Transverse colon (tissue), 4 donors: ENCODE results near the gene ZFPL1.

Experiments
- POLR2A ChIP-seq: fragments of 450-650 bp; IDR thresholded peaks from one replicate; pipeline ENCODE4 v1.6.1; 2016; ENCODE audit warnings: antibody characterized with exemption, mild to moderate bottlenecking, moderate library complexity
- POLR2AphosphoS5 ChIP-seq, 3 donors: sonication (generic); formaldehyde crosslinking; IDR thresholded peaks; one replicate each; pipeline ENCODE4 v1.6.1; 2016; ENCODE audit warnings: antibody characterized with exemption in 3 of 3
- TF ChIP-seq, protein P1 (sequence below), 5 experiments: fragments of 200-600 bp in 3 of 5; fragments of 450-650 bp in 2 of 5; sonication (generic) in 3 of 5; IDR thresholded peaks; 1 replicate in 2 of 5; 2 replicates in 3 of 5; pipeline ENCODE4 v1.5.1; 2016 to 2017; ENCODE audit warnings: antibody characterized with exemption in 5 of 5, inconsistent platforms in 3 of 5, mild to moderate bottlenecking in 2 of 5, moderate library complexity in 1 of 5

DNA sequence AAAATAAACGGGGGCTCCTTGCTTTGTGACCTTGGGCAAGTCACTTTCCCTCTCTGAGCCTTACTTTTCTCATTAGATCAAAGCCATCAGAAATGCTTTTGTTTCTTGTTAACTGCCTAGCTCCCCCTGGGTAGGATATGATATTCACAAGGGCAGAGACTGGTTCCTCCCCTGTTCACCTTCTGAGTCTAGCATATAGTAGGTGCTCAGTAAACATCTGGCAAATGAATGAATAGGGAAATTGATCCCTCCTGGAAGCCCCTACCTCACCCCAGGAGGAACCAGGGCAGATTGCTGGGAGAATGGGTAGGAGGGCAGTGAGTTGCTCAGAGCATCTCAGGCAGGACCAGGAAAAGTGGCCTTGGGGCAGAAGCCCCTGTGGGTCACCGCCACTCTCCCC, 49.6 kb upstream of the ZFPL1 start:
- no peak for TF ChIP-seq POLR2A
- no peak for TF ChIP-seq POLR2AphosphoS5 (IDR thresholded peaks at IDR 0.05)
- TF ChIP-seq, protein P1, sequence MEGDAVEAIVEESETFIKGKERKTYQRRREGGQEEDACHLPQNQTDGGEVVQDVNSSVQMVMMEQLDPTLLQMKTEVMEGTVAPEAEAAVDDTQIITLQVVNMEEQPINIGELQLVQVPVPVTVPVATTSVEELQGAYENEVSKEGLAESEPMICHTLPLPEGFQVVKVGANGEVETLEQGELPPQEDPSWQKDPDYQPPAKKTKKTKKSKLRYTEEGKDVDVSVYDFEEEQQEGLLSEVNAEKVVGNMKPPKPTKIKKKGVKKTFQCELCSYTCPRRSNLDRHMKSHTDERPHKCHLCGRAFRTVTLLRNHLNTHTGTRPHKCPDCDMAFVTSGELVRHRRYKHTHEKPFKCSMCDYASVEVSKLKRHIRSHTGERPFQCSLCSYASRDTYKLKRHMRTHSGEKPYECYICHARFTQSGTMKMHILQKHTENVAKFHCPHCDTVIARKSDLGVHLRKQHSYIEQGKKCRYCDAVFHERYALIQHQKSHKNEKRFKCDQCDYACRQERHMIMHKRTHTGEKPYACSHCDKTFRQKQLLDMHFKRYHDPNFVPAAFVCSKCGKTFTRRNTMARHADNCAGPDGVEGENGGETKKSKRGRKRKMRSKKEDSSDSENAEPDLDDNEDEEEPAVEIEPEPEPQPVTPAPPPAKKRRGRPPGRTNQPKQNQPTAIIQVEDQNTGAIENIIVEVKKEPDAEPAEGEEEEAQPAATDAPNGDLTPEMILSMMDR (IDR thresholded peaks at IDR 0.05) = no peak
